Mesenchymal stem cell (in vitro differentiated cells and primary cell): ENCODE data around the gene PACS1.

Experiments
- DNase-seq: peaks from one replicate; pipeline ENCODE4 v3.0.0-alpha.2; 2013
- H2AFZ ChIP-seq: one replicate; pipeline ENCODE4 v1.6.1; 2013; ENCODE audit warnings: low read depth, mild to moderate bottlenecking, control low read depth, inconsistent platforms, low read length, moderate library complexity
- H2AK5ac ChIP-seq: 2 replicates; pipeline ENCODE4 v1.6.1; 2013; ENCODE audit warnings: low read length, moderate library complexity, mild to moderate bottlenecking, inconsistent platforms; ENCODE audit not compliant: severe bottlenecking
- H2BK120ac ChIP-seq: one replicate; pipeline ENCODE4 v1.6.1; 2013; ENCODE audit warnings: low read depth, mild to moderate bottlenecking, inconsistent platforms, low read length, moderate library complexity
- H2BK12ac ChIP-seq, 2 experiments: one replicate each; pipeline ENCODE4 v1.6.1; 2013; ENCODE audit warnings: inconsistent platforms in 2 of 2, low read length in 2 of 2, mild to moderate bottlenecking in 2 of 2, moderate library complexity in 2 of 2, control low read depth in 1 of 2
- H2BK15ac ChIP-seq: one replicate; pipeline ENCODE4 v1.6.1; 2013; ENCODE audit warnings: mild to moderate bottlenecking, low read depth, inconsistent platforms; ENCODE audit not compliant: poor library complexity, severe bottlenecking
- H2BK5ac ChIP-seq: 2 replicates; pipeline ENCODE4 v1.6.1; 2013; ENCODE audit warnings: low read depth, mild to moderate bottlenecking, low read length, control low read depth, inconsistent platforms; ENCODE audit not compliant: poor library complexity, severe bottlenecking
- H3K14ac ChIP-seq, 2 experiments: one replicate each; pipeline ENCODE4 v1.6.1; 2013; ENCODE audit warnings: inconsistent platforms in 2 of 2, low read length in 2 of 2, control low read depth in 1 of 2, mild to moderate bottlenecking in 1 of 2, moderate library complexity in 1 of 2
- H3K18ac ChIP-seq, 2 experiments: one replicate each; pipeline ENCODE4 v1.6.1; 2013; ENCODE audit warnings: inconsistent platforms in 2 of 2, low read length in 2 of 2, control low read depth in 1 of 2, low read depth in 1 of 2, mild to moderate bottlenecking in 1 of 2
- H3K23ac ChIP-seq, 2 experiments: one replicate each; pipeline ENCODE4 v1.6.1; 2013; ENCODE audit warnings: inconsistent platforms in 2 of 2, low read length in 2 of 2, mild to moderate bottlenecking in 2 of 2, moderate library complexity in 2 of 2, control low read depth in 1 of 2
- H3K27ac ChIP-seq: 2 replicates; pipeline ENCODE4 v1.5.1; 2013; ENCODE audit warnings: mild to moderate bottlenecking, moderate library complexity, low read length, control low read depth, inconsistent platforms; ENCODE audit not compliant: poor library complexity, severe bottlenecking
- H3K27me3 ChIP-seq, 2 experiments: 2 replicates each; pipeline versions ENCODE4 v1.6.1 to v1.7.0; 2013; ENCODE audit warnings: low read length in 2 of 2, mild to moderate bottlenecking in 2 of 2, moderate library complexity in 2 of 2, control low read depth in 1 of 2, inconsistent platforms in 1 of 2; ENCODE audit not compliant: control insufficient read depth in 1 of 2, insufficient read depth in 1 of 2
- H3K36me3 ChIP-seq, 2 experiments: 2 replicates each; pipeline versions ENCODE4 v1.6.1 to v1.7.0; 2013; ENCODE audit warnings: low read length in 2 of 2, control low read depth in 1 of 2, inconsistent platforms in 1 of 2, low read depth in 1 of 2, mild to moderate bottlenecking in 1 of 2; ENCODE audit not compliant: insufficient read depth in 2 of 2, control insufficient read depth in 1 of 2
- H3K4ac ChIP-seq, 2 experiments: one replicate each; pipeline ENCODE4 v1.6.1; 2013; ENCODE audit warnings: inconsistent platforms in 2 of 2, low read length in 2 of 2, mild to moderate bottlenecking in 2 of 2, moderate library complexity in 2 of 2, control low read depth in 1 of 2, low read depth in 1 of 2
- H3K4me1 ChIP-seq: 2 replicates; pipeline ENCODE4 v1.6.1; 2013; ENCODE audit warnings: low read depth, low read length, control low read depth; ENCODE audit not compliant: control insufficient read depth, insufficient read depth
- H3K4me2 ChIP-seq: 2 replicates; pipeline ENCODE4 v1.6.1; 2013; ENCODE audit warnings: low read length, mild to moderate bottlenecking, inconsistent platforms; ENCODE audit not compliant: poor library complexity, severe bottlenecking
- H3K4me3 ChIP-seq, 2 experiments: 2 replicates each; pipeline versions ENCODE4 v1.5.1 to v1.7.0; 2013; ENCODE audit warnings: low read length in 2 of 2, mild to moderate bottlenecking in 2 of 2, control low read depth in 1 of 2, low read depth in 1 of 2; ENCODE audit not compliant: insufficient read depth in 1 of 2
- H3K79me1 ChIP-seq: replicated peaks from 2 replicates; pipeline ENCODE4 v1.6.1; 2013; ENCODE audit warnings: mild to moderate bottlenecking, control low read depth, low read length, inconsistent platforms; ENCODE audit not compliant: poor library complexity, severe bottlenecking
- H3K9ac ChIP-seq: 2 replicates; pipeline ENCODE4 v1.7.0; 2013; ENCODE audit warnings: mild to moderate bottlenecking, low read length, moderate library complexity
- H3K9me3 ChIP-seq: 2 replicates; pipeline ENCODE4 v1.7.0; 2013; ENCODE audit warnings: mild to moderate bottlenecking, low read length; ENCODE audit not compliant: control insufficient read depth
- H4K8ac ChIP-seq: one replicate; pipeline ENCODE4 v1.6.1; 2013; ENCODE audit warnings: inconsistent platforms, mild to moderate bottlenecking, low read length, moderate library complexity
- H4K91ac ChIP-seq: one replicate; pipeline ENCODE4 v1.6.1; 2013; ENCODE audit warnings: mild to moderate bottlenecking, low read length, inconsistent platforms
- WGBS: methylation state at CpG from one replicate; pipeline ENCODE4 v1.1.7; 2013; ENCODE audit warnings: mixed read lengths; 5-methylcytosine and 5-hydroxymethylcytosine counted together

Gene PACS1

GRCh38 chr11:66178871-66179270 lies 108.8 kb downstream of the PACS1 start:
- Histone ChIP-seq H3K36me3 (no peaks in the 10 kb centered on the region), H3K9me3 (no peaks in the 10 kb centered on the region), H2AFZ (no peak overlapping the region)

GRCh38 chr11:66181632-66182315 lies 111.7 kb downstream of the PACS1 start:
- H3K23ac ChIP-seq = no peak overlapping the region
- no peak overlapping the region for H3K14ac ChIP-seq
- H3K4ac ChIP-seq = no peak overlapping the region
- H3K4me1 ChIP-seq = no peaks in the 10 kb centered on the region
- H3K27ac ChIP-seq = no peak overlapping the region
- no peaks in the 10 kb centered on the region for H3K36me3 ChIP-seq
- H3K18ac ChIP-seq = no peak overlapping the region
- H3K79me1 ChIP-seq = peaks cover 24% of the 10 kb centered on the region
- H2BK12ac ChIP-seq = no peak overlapping the region
- no peaks in the 10 kb centered on the region for H3K27me3 ChIP-seq
- no peak overlapping the region for H2BK120ac ChIP-seq
- WGBS = 100% methylated on average over 2 of the region's 2 CpGs
- H4K91ac ChIP-seq = no peak overlapping the region
- no peak overlapping the region for H2BK15ac ChIP-seq
- no peaks in the 10 kb centered on the region for H3K9me3 ChIP-seq
- H3K4me3 ChIP-seq = no peak overlapping the region
- H2AK5ac ChIP-seq = no peak overlapping the region
- DNase-seq = no peak
- no peak overlapping the region for H2AFZ ChIP-seq
- no peak overlapping the region for H3K4me2 ChIP-seq
- no peak overlapping the region for H4K8ac ChIP-seq
- H3K9ac ChIP-seq = no peak overlapping the region
- H2BK5ac ChIP-seq = no peak overlapping the region

More at GRCh38 chr11:66178871-66179270, 108.8 kb downstream of the PACS1 start:
- H2AK5ac ChIP-seq = no peak overlapping the region
- no peak overlapping the region for H3K23ac ChIP-seq
- no peak overlapping the region for H3K14ac ChIP-seq
- H3K27ac ChIP-seq = no peak overlapping the region
- H3K79me1 ChIP-seq = peaks cover 27% of the 10 kb centered on the region
- H2BK120ac ChIP-seq = no peak overlapping the region
- H3K9ac ChIP-seq = no peak overlapping the region
- H2BK15ac ChIP-seq = no peak overlapping the region
- H2BK12ac ChIP-seq = no peak overlapping the region
- H3K4me2 ChIP-seq = no peak overlapping the region
- H2BK5ac ChIP-seq = no peak overlapping the region
- no peaks in the 10 kb centered on the region for H3K27me3 ChIP-seq
- no peak overlapping the region for H4K8ac ChIP-seq
- no peak overlapping the region for H4K91ac ChIP-seq
- peaks cover 2% of the 10 kb centered on the region for H3K4me1 ChIP-seq
- no peak for DNase-seq
- no peak overlapping the region for H3K18ac ChIP-seq
- H3K4me3 ChIP-seq = no peak overlapping the region
- no peak overlapping the region for H3K4ac ChIP-seq

DNA sequence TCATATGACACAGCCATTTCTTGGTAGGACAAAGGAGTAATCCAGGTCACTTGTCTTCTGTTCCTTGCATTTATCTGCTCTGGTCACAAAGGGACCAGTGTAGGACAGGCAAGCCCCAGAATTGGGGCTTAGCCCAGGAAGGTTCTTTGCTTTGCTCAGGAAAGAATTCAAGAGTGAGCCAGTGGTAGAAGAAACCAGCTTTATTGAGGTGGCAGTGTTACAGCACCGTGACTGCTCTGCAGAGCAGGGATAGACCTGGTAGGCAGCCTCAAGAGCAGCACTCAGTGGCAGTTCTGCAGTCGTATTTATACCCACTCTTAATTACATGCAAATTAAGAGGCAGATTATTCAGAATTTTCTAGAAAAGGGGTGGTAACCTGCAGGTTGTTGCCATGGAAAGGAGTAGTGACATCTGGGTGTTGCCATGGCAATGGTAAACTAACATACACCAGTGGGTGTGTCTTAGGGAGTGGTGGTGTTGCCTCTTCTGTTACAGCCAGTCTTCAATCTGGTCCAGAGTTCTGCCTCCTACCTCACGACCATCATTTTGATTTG lies 113.5 kb downstream of the PACS1 start:
- Histone ChIP-seq H3K4me3 (no peak overlapping the region), H4K91ac (no peak overlapping the region), H2BK15ac (no peak overlapping the region), H2BK120ac (no peak overlapping the region), H3K36me3 (no peaks in the 10 kb centered on the region), H2BK5ac (no peak overlapping the region), H3K14ac (no peak overlapping the region), H3K4me2 (no peak overlapping the region), H4K8ac (no peak overlapping the region), H3K23ac (no peak overlapping the region), H3K79me1 (peaks cover 22% of the 10 kb centered on the region), H2AK5ac (no peak overlapping the region), H2BK12ac (no peak overlapping the region), H2AFZ (no peak overlapping the region), H3K9ac (no peak overlapping the region), H3K27ac (no peak overlapping the region), H3K4me1 (no peaks in the 10 kb centered on the region), H3K18ac (no peak overlapping the region), H3K9me3 (no peaks in the 10 kb centered on the region), H3K27me3 (no peaks in the 10 kb centered on the region), H3K4ac (no peak overlapping the region)
- DNase-seq = peak; percentile 47
- WGBS = 100% methylated on average over 1 of the region's 3 CpGs

- Histone ChIP-seq H3K4ac (no peak overlapping the region), H4K8ac (no peak overlapping the region), H3K14ac (no peak overlapping the region), H3K36me3 (no peaks in the 10 kb centered on the region), H4K91ac (no peak overlapping the region), H3K27me3 (no peaks in the 10 kb centered on the region), H3K4me1 (no peaks in the 10 kb centered on the region), H3K4me2 (no peak overlapping the region), H3K79me1 (peaks cover 24% of the 10 kb centered on the region), H2BK12ac (no peak overlapping the region), H2AFZ (no peak overlapping the region), H2BK5ac (no peak overlapping the region), H3K9me3 (no peaks in the 10 kb centered on the region), H3K27ac (no peak overlapping the region), H2BK15ac (no peak overlapping the region), H2BK120ac (no peak overlapping the region), H3K9ac (no peak overlapping the region), H2AK5ac (no peak overlapping the region), H3K4me3 (no peak overlapping the region), H3K23ac (no peak overlapping the region), H3K18ac (no peak overlapping the region)
- WGBS = 91% methylated on average over 4 of the region's 4 CpGs
- DNase-seq = no peak
Measured at GRCh38 chr11:66184728-66185127, 114.7 kb downstream of the PACS1 start.
